Suppressor macrophage treated with lipopolysaccharide for 1 hour (primary cell): Measurements from ENCODE around the gene TYW1B.
A peak's percentile ranks its signal among the peaks of the same experiment; 100 is the strongest.
"Not testable (repeated sequence)": the region's sequence is repeated elsewhere in the genome, so short reads cannot be mapped to it uniquely, and the experiment has no call there.

ENCODE experiments used
- DNase-seq, 3 donors: peaks; one replicate each; pipeline ENCODE4 v3.0.0-alpha.2; 2020 to 2022

The TYW1B gene

DNA sequence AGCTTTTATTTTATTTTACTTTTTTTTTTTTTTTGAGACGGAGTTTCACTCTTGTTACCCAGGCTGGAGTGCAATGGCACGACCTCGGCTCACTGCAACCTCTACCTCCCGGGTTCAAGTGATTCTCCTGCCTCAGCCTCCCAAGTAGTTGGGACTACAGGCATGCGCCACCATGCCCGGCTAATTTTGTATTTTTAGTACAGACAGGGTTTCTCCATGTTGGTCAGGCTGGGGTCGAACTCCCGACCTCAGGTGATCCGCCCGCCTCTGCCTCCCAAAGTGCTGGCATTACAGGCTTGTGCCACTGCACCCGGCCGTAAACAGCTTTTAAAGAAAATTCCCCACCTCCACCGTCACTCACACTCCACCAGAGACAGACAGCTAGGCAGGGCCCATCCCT lies 19.5 kb downstream of the TYW1B start:
- not testable (repeated sequence) for DNase-seq

- peak in 1 of 3 donors; percentile 13 for DNase-seq
Measured at GRCh38 chr7:72806851-72807250, 21.1 kb downstream of the TYW1B start.

- DNase-seq = peak; percentile 88 to 98 (median 97)
Measured at GRCh38 chr7:72805526-72806494, 22.2 kb downstream of the TYW1B start.

- not testable (repeated sequence) for DNase-seq
Measured at GRCh38 chr7:72803778-72804177, 24.2 kb downstream of the TYW1B start.

GRCh38 chr7:72801564-72801963 lies 26.4 kb downstream of the TYW1B start:
- not testable (repeated sequence) for DNase-seq

DNA sequence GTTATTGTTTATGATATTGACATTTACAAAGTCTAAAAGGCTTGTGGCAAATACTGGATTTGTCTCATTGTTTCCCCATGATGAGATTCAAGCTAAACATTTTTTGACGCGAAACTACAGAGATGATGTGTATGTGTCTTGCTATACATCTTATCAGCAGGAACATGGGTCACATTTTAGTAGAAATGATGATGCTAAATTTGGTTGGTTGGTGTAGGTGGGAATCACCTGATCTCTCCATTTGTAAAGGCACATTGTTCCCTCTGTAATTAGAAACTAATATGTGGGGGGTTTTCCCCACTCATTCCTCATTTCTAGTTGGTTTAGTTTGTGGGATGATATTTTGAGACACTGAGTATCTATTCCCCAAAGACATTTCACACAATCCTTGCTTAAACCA lies 32.6 kb downstream of the TYW1B start:
- not testable (repeated sequence) for DNase-seq

- no peak for DNase-seq
Measured at GRCh38 chr7:72793791-72794190, 34.2 kb downstream of the TYW1B start.

GRCh38 chr7:72790698-72791060 lies 37.3 kb downstream of the TYW1B start:
- not testable (repeated sequence) for DNase-seq

- DNase-seq = not testable (repeated sequence)
Measured at GRCh38 chr7:72790048-72790697, 37.8 kb downstream of the TYW1B start.

- no peak for DNase-seq
Measured at GRCh38 chr7:72785166-72785955, 42.6 kb downstream of the TYW1B start.

GRCh38 chr7:72783601-72784370 lies 44.2 kb downstream of the TYW1B start:
- peak in 2 of 3 donors; percentile 6 to 21 for DNase-seq

GRCh38 chr7:72781631-72782030 lies 46.4 kb downstream of the TYW1B start:
- no peak for DNase-seq

DNA sequence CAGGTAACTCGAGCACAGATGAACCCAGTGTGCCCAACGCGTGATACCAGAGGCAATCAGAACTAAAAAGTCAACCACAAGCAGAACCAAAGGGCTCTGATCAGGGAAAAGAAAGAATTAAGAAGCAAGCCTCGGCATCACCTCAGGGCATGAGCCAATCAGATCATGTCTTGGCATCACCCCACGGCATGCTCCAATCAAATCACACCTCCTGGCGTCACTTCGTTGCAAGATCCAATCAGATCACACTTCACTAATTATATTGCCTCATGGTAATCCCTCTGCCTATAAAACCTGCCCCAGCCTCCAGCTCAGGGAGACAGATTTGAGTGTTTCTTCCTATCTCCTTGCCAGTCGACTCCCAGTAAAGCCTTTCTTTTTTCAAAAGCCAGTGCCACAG lies 46.8 kb downstream of the TYW1B start:
- DNase-seq = no peak

DNA sequence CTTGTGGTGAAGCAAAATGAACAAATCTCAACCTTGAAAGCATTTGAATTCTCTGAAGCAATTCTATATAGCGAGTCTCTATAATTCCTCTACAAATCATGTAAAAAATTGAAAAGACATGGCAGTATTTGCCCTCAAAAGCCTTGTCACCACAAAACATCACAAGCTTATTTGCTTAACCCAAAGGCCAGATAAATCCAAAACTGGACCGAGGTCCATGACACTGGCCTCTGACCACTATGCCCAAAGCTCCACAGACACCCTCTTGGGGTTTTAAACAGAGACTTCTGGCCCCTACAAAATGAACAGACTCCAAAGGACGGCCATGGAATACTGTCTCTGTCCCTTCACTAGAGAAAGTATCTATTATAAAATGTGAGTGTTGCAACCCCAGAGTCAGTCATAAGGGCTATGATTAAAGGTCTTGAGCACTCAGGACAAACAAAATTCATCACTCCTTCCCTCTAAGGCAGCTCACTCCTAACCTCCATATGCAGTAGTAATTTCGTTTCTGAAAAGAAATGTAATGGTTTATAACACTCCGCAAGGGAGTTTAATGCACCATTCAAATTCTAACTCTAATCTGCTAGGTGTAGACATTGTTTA lies 47.6 kb downstream of the TYW1B start:
- not testable (repeated sequence) for DNase-seq

DNA sequence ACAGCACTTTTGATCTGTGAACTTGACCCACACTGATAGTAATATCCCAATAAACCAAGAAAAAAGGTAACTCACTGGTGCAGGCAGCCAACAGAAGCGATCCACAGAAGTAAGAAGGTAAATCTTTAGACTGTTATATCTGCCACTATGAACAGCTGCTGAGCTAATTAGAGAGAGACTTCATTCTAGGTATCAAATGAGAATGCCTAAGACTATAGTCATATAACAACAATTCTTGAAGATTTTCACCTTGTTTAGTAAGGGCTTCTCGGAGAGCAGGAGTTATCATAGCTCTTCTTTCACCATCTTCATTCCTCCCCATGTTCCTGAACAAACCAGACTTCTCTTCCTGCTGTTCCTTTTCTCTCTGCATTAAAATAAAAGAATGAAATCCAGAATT lies 50.8 kb downstream of the TYW1B start:
- DNase-seq = not testable (repeated sequence)

DNA sequence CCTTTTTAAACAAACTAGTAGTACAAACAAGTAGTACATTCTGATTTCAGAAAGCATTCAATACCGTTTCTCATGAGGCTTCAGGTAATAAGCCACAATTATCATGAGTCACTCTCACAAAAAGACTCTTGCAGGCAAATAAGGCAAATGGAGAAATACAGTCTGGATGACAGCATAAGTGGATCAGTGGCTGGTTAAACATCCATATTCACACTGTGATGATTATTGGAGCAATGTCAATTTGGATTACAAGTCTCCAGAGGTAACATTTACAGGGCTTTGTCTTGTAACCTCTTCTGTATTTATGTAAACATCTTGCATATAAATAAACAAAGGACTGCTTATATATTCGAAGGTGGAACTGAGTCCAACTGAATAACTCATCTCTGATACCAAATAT lies 55.4 kb downstream of the TYW1B start:
- DNase-seq = not testable (repeated sequence)

DNA sequence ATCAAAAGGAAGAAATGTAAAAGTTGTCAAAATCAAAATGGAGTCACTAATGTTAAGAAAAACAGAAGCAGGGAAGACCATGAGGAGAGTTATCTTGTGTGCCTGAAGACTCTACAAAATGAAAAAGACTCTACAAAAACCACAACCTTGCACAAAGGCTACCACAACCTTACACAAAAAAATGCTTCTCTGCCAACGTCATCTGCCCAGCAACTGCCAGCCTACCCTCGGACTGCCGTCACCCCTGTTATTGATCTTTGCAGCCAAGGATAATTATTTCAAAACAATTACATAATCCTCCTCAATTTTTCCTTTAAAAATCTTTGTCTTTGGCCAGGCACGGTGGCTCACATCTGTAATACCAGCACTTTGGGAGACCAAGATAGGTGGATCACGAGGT lies 61.0 kb downstream of the TYW1B start:
- not testable (repeated sequence) for DNase-seq

DNA sequence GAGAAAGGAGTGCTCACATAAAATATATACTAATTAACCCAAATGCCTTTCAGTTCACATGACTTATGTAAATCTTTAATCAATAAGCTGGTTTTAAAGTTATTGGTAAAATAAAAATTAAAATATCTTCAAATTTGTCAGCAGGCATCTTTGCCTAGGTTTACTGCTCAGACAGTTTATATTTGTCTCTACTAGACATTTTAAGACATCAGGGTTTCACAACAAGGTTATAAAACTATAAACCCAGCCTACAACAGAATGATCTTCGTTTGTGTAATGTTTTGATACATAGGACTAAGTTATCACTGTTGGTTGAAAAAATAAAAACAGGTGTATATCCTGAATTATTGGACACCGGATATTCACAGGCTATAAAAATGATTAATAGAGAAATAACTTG lies 67.4 kb downstream of the TYW1B start:
- no peak for DNase-seq

GRCh38 chr7:72754312-72754711 lies 73.7 kb downstream of the TYW1B start:
- DNase-seq = no peak

GRCh38 chr7:72753781-72754180 lies 74.2 kb downstream of the TYW1B start:
- DNase-seq = no peak

DNA sequence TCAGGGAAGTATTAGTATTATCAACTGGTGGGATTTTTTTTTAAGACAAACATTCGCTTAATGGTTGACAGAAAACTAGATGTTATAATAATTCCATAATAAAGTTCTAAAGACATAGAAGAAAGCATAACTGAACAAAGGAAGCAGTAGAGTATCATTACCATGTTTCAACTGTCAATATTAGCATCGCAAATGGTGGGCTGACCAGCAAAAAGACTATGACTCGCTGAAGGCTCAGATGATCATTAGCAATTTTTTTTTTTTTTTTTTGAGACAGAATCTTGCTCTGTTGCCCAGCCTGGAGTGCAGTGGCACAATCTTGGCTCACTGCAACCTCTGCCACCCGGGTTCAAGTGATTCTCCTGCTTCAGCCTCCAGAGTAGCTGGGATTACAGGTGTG lies 74.8 kb downstream of the TYW1B start:
- DNase-seq = not testable (repeated sequence)

DNA sequence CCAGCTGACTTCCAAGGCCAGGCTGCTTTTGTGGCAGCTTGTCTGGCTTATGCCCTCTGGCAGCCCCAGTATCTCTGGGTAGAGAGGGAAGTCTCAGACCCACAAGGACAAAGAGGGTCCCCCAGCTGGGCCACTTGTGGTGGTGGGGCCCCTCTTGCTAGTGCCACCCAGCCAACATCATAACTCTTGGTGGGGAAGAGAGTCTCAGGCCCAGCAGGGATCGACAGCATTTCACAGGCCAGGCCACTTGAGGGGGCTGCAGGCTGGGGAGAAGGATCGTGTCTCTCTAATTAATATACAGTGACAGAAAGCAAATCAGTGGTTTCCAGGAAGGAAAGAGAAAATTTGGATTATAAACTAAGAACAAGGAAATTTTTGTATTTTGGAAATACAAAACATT lies 76.0 kb downstream of the TYW1B start:
- no peak for DNase-seq
